HG02970 (cell line): ENCODE measurements around the gene MIOX.
A peak's percentile ranks its signal among the peaks of the same experiment; 100 is the strongest.

Experiments used
- ATAC-seq: cut with Tn5 transposase; IDR thresholded peaks from one replicate; pipeline ENCODE4 v1.9.1; 2021; ENCODE audit warnings: mild to moderate bottlenecking, moderate library complexity, moderate number of reproducible peaks; ENCODE audit not compliant: unreplicated experiment, low FRiP score

The MIOX gene

GRCh38 chr22:50488006-50488677, 1.5 kb downstream of the MIOX start:
- no peak for ATAC-seq

GRCh38 chr22:50488886-50489285, 2.2 kb downstream of the MIOX start:
- no peak for ATAC-seq

- no peak for ATAC-seq
These were observed 2.9 kb downstream of the MIOX start for GRCh38 chr22:50489363-50490243.

GRCh38 chr22:50490531-50491308, 4.1 kb downstream of the MIOX start:
- ATAC-seq: no peak

- ATAC-seq: no peak
These were observed 10.4 kb downstream of the MIOX start for GRCh38 chr22:50497093-50497492.

- ATAC-seq: no peak
These were observed 11.7 kb downstream of the MIOX start for GRCh38 chr22:50498322-50498890.

GRCh38 chr22:50500452-50500851, 13.8 kb downstream of the MIOX start:
- no peak for ATAC-seq

- no peak for ATAC-seq
These were observed 15.4 kb downstream of the MIOX start for GRCh38 chr22:50502096-50502495.

GRCh38 chr22:50502628-50503474, 16.2 kb downstream of the MIOX start:
- ATAC-seq: no peak

- no peak for ATAC-seq
These were observed 17.0 kb downstream of the MIOX start for GRCh38 chr22:50503475-50504145.

GRCh38 chr22:50504369-50505211, 17.9 kb downstream of the MIOX start:
- ATAC-seq: no peak

- no peak for ATAC-seq
These were observed 18.7 kb downstream of the MIOX start for GRCh38 chr22:50505276-50505775.

- ATAC-seq: no peak
These were observed 19.3 kb downstream of the MIOX start for GRCh38 chr22:50505776-50506610.

GRCh38 chr22:50506611-50507420, 20.2 kb downstream of the MIOX start:
- no peak for ATAC-seq

- ATAC-seq: peak; percentile 58
These were observed 20.8 kb downstream of the MIOX start, which contains the start of gene LMF2 for GRCh38 chr22:50507421-50507990. LMF2 (minus strand) TSS chr22:50507702; CDS start chr22:50507675, 27 bp downstream.
